AG04450 (cell line): ENCODE data around the gene PRR32. TPM values are rescaled to one million over a fixed set of nuclear protein-coding genes. Genes with fewer than 3 reads are reported as not detected.
"Not testable (repeated sequence)": the region's sequence is repeated elsewhere in the genome, so short reads cannot be mapped to it uniquely, and the experiment has no call there.

Experiments used
- CTCF ChIA-PET: fragments of 300-600, 350-600 bp; formaldehyde crosslinking; extraction: SDS; loops from one replicate; lab custom pipeline; 2022; ENCODE audit warnings: antibody characterized with exemption, inconsistent platforms; lab: Charles Lee
- POLR2A ChIA-PET: fragments of 350-600 bp; formaldehyde crosslinking; extraction: SDS; loops from one replicate; lab custom pipeline; 2021; ENCODE audit warnings: antibody characterized with exemption, inconsistent platforms; lab: Yijun Ruan, JAX
- DNase-seq: peaks from one replicate; pipeline ENCODE4 v3.0.0-alpha.2; 2011; ENCODE audit warnings: low read depth, low spot score
- H3K27ac ChIP-seq: one replicate; pipeline ENCODE4 v1.5.1; 2012; ENCODE audit warnings: low read depth, low read length, control low read depth
- H3K27me3 ChIP-seq: one replicate; pipeline ENCODE4 v1.6.0; 2012; ENCODE audit warnings: low read length; ENCODE audit not compliant: control insufficient read depth, insufficient read depth
- H3K4me3 ChIP-seq: 2 replicates; pipeline ENCODE4 v1.5.1; 2011; ENCODE audit warnings: mild to moderate bottlenecking, low read depth, low read length, control low read depth
- H3K9me3 ChIP-seq: 2 replicates; pipeline ENCODE4 v1.5.1; 2012; ENCODE audit warnings: low read length; ENCODE audit not compliant: control insufficient read depth, insufficient read depth
- polyA minus RNA-seq: library from RNA; depleted of rRNA, polyadenylated mRNA; stranded (reverse); fragments of >200 nt; gene quantifications from 2 replicates; pipeline ENCODE4 v1.2.3, GENCODE V29; 2011; rRNA and poly(A)+ RNA removed
- polyA plus RNA-seq: library from polyadenylated mRNA; depleted of rRNA; stranded (reverse); fragments of >200 nt; gene quantifications from 2 replicates; pipeline ENCODE4 v1.2.3, GENCODE V29; 2011; rRNA removed
- TF ChIP-seq, protein P1 (sequence below): IDR thresholded peaks from 2 replicates; pipeline ENCODE4 v1.5.1; 2011; ENCODE audit warnings: low read depth, low read length, control low read depth, inconsistent platforms

PRR32 gene, protein sequence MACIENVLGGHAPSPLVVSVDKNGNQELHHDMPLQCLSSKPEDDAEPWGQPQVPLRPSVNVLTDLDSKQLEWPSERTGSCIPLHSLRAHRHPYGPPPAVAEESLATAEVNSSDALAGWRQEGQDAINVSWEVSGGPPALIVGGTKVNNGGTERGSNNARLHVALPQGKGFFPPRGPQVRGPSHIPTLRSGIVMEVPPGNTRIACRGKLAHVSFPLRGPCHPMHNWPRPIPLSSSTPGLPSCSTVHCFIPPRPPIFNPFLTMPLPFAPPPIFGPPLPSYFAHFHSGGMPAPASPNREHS
- polyA plus RNA-seq (not detected in 2 replicates), polyA minus RNA-seq (not detected in 2 replicates)

DNA sequence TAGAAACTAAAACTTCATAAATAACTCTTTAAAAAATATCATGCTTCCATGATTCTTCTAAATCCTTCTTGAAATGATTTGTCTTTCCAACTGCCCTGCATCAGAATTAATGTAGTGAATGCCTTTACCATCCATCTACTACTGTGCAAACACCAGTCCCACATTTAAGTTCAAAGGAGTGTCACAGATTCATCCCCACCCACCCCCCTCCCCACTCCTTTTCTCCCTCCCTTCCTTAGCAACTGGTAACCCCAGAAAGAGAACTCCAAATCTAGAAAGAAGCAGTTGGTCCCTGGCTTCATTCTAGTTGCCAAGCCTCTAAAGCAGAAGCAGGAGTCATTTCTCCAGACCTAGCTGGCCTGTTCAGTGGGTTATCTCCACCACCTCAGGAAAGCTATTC, at the start of gene PRR32:
Gene PRR32, plus strand, starts transcription at position 301 of the 400 bp plus-strand sequence. CDS start 115 bp downstream, outside the sequence.
- TF ChIP-seq, protein P1, sequence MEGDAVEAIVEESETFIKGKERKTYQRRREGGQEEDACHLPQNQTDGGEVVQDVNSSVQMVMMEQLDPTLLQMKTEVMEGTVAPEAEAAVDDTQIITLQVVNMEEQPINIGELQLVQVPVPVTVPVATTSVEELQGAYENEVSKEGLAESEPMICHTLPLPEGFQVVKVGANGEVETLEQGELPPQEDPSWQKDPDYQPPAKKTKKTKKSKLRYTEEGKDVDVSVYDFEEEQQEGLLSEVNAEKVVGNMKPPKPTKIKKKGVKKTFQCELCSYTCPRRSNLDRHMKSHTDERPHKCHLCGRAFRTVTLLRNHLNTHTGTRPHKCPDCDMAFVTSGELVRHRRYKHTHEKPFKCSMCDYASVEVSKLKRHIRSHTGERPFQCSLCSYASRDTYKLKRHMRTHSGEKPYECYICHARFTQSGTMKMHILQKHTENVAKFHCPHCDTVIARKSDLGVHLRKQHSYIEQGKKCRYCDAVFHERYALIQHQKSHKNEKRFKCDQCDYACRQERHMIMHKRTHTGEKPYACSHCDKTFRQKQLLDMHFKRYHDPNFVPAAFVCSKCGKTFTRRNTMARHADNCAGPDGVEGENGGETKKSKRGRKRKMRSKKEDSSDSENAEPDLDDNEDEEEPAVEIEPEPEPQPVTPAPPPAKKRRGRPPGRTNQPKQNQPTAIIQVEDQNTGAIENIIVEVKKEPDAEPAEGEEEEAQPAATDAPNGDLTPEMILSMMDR, result no peak
- Histone ChIP-seq H3K4me3 (no peak within 1 kb of the TSS), H3K27ac (no peak within 1 kb of the TSS), H3K27me3 (no peaks in the 10 kb centered on the region), H3K9me3 (no peaks in the 10 kb centered on the region; the same call in 1 of the 2 replicates)
- ChIA-PET CTCF (no interaction called here), POLR2A (no interaction called here)
- no peak for DNase-seq

GRCh38 chrX:126770179-126770578, 49.4 kb upstream of the PRR32 start:
- POLR2A ChIA-PET, result no interaction called here
- TF ChIP-seq, protein P1, result no peak
- Histone ChIP-seq H3K27ac (no peak overlapping the region), H3K9me3 (no peaks in the 10 kb centered on the region; the same call in 1 of the 2 replicates), H3K27me3 (no peaks in the 10 kb centered on the region), H3K4me3 (no peak overlapping the region)
- CTCF ChIA-PET, result no interaction called here
- no peak for DNase-seq

DNA sequence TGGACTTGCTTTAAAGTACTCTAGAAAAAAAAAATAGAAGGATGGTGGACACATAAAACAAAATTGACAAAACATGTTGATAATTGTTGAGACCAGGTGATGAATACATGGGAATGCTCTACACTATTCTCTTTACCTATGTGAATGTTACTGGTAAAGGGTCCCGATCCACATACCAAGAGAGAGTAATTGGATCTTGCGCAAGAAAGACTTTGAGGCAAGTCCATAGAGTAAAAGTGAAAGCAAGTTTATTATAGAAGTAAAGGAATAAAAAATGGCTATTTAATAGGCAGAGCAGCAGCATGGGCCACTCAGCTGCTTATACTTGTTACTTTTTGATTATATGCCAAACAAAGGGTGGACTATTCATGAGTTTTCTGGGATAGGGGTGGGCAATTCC, 34.0 kb upstream of the PRR32 start:
- no peaks in the 10 kb centered on the region; the same call in none of the 2 replicates for H3K9me3 ChIP-seq
- TF ChIP-seq, protein P1, result no peak
- H3K27me3 ChIP-seq, result no peaks in the 10 kb centered on the region
- CTCF ChIA-PET, result no interaction called here
- no peak for DNase-seq
- no peak overlapping the region for H3K4me3 ChIP-seq
- no peak overlapping the region for H3K27ac ChIP-seq
- POLR2A ChIA-PET, result no interaction called here

GRCh38 chrX:126799059-126799458, 20.5 kb upstream of the PRR32 start:
- POLR2A ChIA-PET, result no interaction called here
- Histone ChIP-seq H3K27ac (no peak overlapping the region), H3K9me3 (no peaks in the 10 kb centered on the region), H3K4me3 (no peak overlapping the region), H3K27me3 (no peaks in the 10 kb centered on the region)
- TF ChIP-seq, protein P1, result no peak
- no peak for DNase-seq
- CTCF ChIA-PET, result no interaction called here

DNA sequence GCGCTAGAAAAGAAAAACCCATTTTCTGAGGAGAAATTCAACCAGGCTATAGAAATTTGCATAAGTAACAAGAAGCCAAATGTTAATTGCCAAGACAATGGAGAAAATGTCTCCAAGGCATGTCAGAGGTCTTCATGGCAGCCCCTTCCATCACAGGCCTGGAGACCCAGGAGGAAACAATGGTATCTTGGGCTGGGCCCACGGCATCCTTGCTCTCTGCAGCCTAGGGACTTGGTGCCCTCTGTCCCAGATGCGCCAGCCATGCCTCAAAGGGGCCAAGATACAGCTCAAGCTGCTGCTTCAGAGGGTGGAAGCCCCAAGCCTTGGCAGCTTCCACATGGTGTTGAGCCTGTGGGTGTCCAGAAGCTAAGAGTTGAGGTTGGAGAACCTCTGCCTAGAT, 12.7 kb upstream of the PRR32 start:
- POLR2A ChIA-PET, H3K27ac ChIP-seq, H3K27me3 ChIP-seq, DNase-seq, H3K4me3 ChIP-seq, H3K9me3 ChIP-seq, CTCF ChIA-PET: not testable (repeated sequence)
